ENCODE data around the gene RIN1. TPM values are rescaled to one million over a fixed set of nuclear protein-coding genes. Genes with fewer than 3 reads are reported as not detected.

The RIN1 gene
- total and polyA plus RNA-seq, 2 experiments from 2014 or later, result 1.9 to 9.4 TPM

DNA sequence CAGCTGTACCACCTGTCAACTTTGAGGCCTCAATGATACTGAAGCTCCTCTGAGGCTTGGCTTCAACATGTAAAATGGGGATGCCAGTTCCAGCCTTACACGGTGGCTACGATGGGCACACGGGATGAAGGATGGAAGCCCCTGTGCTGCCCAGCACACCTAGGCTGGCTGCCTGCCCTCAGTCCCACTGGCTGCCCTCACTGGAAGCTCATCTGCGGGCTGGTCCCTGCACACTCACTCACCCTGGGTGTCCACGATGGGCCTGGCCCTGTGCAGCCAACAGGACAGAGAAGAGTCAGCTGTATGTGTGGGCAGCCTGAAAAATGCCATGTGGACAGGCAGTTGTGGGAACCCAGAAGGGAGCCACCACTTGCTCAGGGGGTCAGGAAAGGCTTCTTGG is 49.5 kb downstream of the RIN1 start:
- TF ChIP-seq CTCF (IDR thresholded peaks at IDR 0.05; ENCODE audit: low read depth, low read length), result no peak
- Histone ChIP-seq H3K4me3 (no peak overlapping the region), H3K36me3 (no peaks in the 10 kb centered on the region)

GRCh38 chr11:66285250-66285947 is 50.8 kb downstream of the RIN1 start:
- DNase-seq (ENCODE audit: low read depth in 1 of 2, low spot score in 1 of 2), result no peak
- peaks cover 4% of the 10 kb centered on the region for H3K4me1 ChIP-seq (ENCODE audit: low read depth)
- no peak overlapping the region for H3K4me3 ChIP-seq
- H3K27ac ChIP-seq, result no peak overlapping the region
- no peaks in the 10 kb centered on the region for H3K9me3 ChIP-seq (ENCODE audit: low read depth)
- H3K27me3 ChIP-seq, result no peaks in the 10 kb centered on the region
- H3K36me3 ChIP-seq, result no peaks in the 10 kb centered on the region
- TF ChIP-seq CTCF (IDR thresholded peaks at IDR 0.05; ENCODE audit: low read depth, low read length), result no peak

More for the DNA sequence above, 49.5 kb downstream of the RIN1 start:
- no peak for DNase-seq (ENCODE audit: low read depth in 1 of 2, low spot score in 1 of 2)
- no peaks in the 10 kb centered on the region for H3K9me3 ChIP-seq (ENCODE audit: low read depth)
- H3K4me1 ChIP-seq (ENCODE audit: low read depth), result peaks cover 4% of the 10 kb centered on the region
- peaks cover 12% of the 10 kb centered on the region for H3K27me3 ChIP-seq
- no peak overlapping the region for H3K27ac ChIP-seq

DNA sequence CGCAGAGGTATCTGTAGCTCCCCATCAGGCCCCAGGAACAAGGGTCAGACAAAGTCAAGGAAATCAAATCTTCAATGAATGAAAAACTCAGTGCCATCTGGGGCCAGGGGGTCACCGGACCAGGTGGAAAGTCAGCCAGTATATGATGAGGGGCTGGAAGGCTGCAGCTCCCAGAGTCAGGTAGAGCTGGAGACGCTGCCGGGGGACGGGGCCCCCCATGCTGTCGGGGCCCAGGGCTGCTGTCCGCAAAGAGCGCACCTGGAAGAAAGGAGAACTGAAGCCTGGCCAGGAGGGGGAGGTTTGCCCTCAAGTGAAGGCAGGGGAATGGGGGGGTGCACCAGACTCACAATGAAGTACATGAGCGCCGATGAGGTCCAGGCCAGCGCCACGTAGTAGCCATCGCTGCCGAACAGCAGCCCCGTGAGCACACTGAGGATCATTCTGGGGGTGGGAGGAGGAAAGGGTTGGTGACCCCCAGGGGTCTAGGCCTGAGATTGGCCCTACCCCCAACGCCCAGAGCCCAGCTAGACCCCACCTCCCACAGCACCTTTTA is 51.6 kb downstream of the RIN1 start:
- Histone ChIP-seq H3K4me1 (ENCODE audit: low read depth) (peaks cover 4% of the 10 kb centered on the region), H3K36me3 (no peaks in the 10 kb centered on the region), H3K27me3 (no peaks in the 10 kb centered on the region), H3K4me3 (no peak overlapping the region), H3K9me3 (ENCODE audit: low read depth) (no peaks in the 10 kb centered on the region), H3K27ac (no peak overlapping the region)
- DNase-seq (ENCODE audit: low read depth in 1 of 2, low spot score in 1 of 2), result no peak
- TF ChIP-seq CTCF (IDR thresholded peaks at IDR 0.05; ENCODE audit: low read depth, low read length), result no peak

DNA sequence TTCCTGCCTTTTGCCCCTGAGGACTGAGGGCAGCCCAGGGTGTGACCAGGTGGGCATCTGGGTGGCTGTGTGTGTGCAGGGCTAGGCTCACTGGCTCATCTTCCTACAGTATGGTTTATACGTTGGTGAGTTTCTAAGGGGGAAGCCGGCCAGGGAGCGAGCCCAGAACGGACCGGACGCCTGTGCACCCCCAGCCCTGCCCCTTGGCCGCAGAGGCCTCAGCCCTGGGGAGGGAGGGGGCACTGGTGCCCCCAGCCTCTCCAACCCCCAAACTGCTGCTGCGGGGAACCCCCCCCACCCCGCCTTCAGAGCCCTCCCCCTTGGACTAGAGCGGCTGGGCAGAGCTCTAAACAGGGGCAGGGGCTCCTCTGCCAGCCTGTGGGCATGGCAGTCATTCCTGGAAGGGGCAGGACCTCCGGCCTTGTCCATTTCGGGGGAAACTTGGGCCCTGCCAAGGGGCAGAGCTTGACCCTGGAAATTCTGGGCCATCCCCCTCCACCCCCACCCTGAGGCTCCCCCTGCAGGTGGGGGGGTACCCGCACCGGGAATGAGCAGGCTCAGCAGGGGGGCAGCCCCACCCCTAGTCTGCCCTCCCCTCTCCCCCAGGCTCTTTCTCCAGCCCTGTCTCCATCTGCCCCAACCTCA is 52.7 kb downstream of the RIN1 start:
- H3K36me3 ChIP-seq, result no peaks in the 10 kb centered on the region
- peaks cover 10% of the 10 kb centered on the region for H3K27me3 ChIP-seq
- no peak for TF ChIP-seq CTCF (IDR thresholded peaks at IDR 0.05; ENCODE audit: low read depth, low read length)
- no peaks in the 10 kb centered on the region for H3K9me3 ChIP-seq (ENCODE audit: low read depth)
- H3K27ac ChIP-seq, result no peak overlapping the region
- DNase-seq (ENCODE audit: low read depth in 1 of 2, low spot score in 1 of 2), result no peak
- no peak overlapping the region for H3K4me3 ChIP-seq
- H3K4me1 ChIP-seq (ENCODE audit: low read depth), result peaks cover 4% of the 10 kb centered on the region

DNA sequence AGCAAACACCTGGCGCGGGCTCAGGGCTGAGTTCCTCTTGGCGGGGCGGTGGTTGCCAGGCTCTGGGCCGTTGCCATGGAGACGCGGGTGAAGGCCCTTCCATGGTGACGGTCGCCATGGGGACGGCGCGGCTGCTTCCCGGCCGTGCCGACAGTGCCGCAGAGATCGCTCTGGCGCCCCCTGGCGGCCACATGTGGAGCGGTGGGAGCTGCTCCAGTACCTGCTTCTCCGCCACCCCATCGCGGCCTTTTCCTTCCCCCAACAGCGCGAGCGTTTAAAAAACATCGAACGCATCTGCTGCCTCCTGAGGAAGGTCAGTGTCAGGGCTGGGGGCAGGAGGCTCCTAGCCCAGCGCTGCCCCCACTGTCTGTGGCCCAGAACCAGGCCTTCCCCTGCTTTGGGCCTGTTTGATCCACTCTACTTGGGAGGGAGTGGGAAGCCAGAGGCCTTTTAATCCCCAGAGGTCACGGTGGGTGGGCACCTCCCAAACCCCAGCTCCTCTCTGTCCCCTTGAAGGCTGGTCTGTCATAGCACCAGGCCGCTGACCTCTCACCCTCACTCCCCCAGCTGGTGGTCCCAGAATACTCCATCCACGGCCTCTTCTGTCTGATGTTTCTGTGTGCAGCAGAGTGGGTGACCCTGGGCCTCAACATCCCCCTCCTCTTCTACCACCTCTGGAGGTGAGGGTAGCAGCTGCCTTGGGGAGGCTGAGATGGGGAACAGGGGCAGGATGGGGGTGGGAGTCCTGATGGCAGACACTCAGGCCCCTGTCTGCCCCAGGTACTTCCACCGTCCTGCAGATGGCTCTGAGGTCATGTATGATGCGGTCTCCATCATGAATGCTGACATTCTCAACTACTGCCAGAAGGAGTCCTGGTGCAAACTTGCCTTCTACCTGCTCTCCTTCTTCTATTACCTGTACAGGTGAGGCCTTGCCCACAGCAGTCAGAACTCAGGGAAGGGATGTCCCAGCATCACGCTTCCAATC is 53.5 kb downstream of the RIN1 start:
- Histone ChIP-seq H3K4me3 (no peak overlapping the region), H3K27ac (no peak overlapping the region), H3K27me3 (peaks cover 13% of the 10 kb centered on the region), H3K36me3 (no peaks in the 10 kb centered on the region), H3K4me1 (ENCODE audit: low read depth) (no peaks in the 10 kb centered on the region), H3K9me3 (ENCODE audit: low read depth) (no peaks in the 10 kb centered on the region)
- TF ChIP-seq CTCF (IDR thresholded peaks at IDR 0.05; ENCODE audit: low read depth, low read length), result peak; percentile 88
- peak; percentile 97 to 99 for DNase-seq (ENCODE audit: low read depth in 1 of 2, low spot score in 1 of 2)
